Uterus (tissue), 4 donors: Measurements from ENCODE around the gene ARHGAP10. TPM values are rescaled to one million over a fixed set of nuclear protein-coding genes. Genes with fewer than 3 reads are reported as not detected.

Experiments
- DNase-seq, 2 donors: peaks; one replicate each; pipeline ENCODE4 v3.0.0-alpha.2; 2019 to 2020
- H3K27ac ChIP-seq, 2 donors: fragments of 200-600 bp; sonication (generic); 1 replicate in 1 of 2; 2 replicates in 1 of 2; pipeline ENCODE4 v1.5.1; 2016 to 2018
- H3K27me3 ChIP-seq, 2 donors: fragments of 200-600 bp; sonication (generic); one replicate each; pipeline ENCODE4 v1.5.1; 2018 to 2019; ENCODE audit warnings: control low read depth in 1 of 2
- H3K36me3 ChIP-seq, 2 donors: fragments of 200-600 bp; sonication (generic); one replicate each; pipeline ENCODE4 v1.5.1; 2019; ENCODE audit warnings: control low read depth in 1 of 2
- H3K4me1 ChIP-seq, 2 donors: fragments of 200-600 bp; sonication (generic); one replicate each; pipeline ENCODE4 v1.5.1; 2018 to 2019; ENCODE audit warnings: control low read depth in 1 of 2
- H3K4me3 ChIP-seq, 2 donors: fragments of 200-600 bp; sonication (generic); 1 replicate in 1 of 2; 2 replicates in 1 of 2; pipeline ENCODE4 v1.5.1; 2018 to 2019; ENCODE audit warnings: mild to moderate bottlenecking in 1 of 2
- H3K9me3 ChIP-seq, 2 donors: fragments of 200-600 bp; sonication (generic); one replicate each; pipeline ENCODE4 v1.5.1; 2019; ENCODE audit warnings: control low read depth in 1 of 2
- CTCF ChIP-seq, 4 experiments: fragments of 200-600 bp in 2 of 4; fragments of 450-650 bp in 2 of 4; sonication (generic) in 2 of 4; IDR thresholded peaks; one replicate each; pipeline ENCODE4 v1.5.1; 2016 to 2019; ENCODE audit warnings: antibody characterized with exemption in 4 of 4, mild to moderate bottlenecking in 2 of 4, moderate library complexity in 1 of 4
- POLR2A ChIP-seq, 2 donors: fragments of 450-650 bp; IDR thresholded peaks; one replicate each; pipeline ENCODE4 v1.6.1; 2016; ENCODE audit warnings: antibody characterized with exemption in 2 of 2, mild to moderate bottlenecking in 1 of 2, moderate library complexity in 1 of 2
- intact Hi-C: fragments of 100-400 bp; cut with DNase I; formaldehyde crosslinking; loops from one replicate; pipeline ENCODE4 v1.15.1; 2023; ENCODE audit warnings: low total_unique reads
- total RNA-seq, 4 donors: library from RNA; depleted of rRNA in 3 of 4; stranded (reverse); fragments of >200 nt in 3 of 4; gene quantifications; one replicate each; pipeline versions ENCODE4 v1.1.0 to v1.2.4, GENCODE V29; 2014 to 2023
- donor health status: DM: yes; HTN: yes; CAD: no.

Gene ARHGAP10, protein sequence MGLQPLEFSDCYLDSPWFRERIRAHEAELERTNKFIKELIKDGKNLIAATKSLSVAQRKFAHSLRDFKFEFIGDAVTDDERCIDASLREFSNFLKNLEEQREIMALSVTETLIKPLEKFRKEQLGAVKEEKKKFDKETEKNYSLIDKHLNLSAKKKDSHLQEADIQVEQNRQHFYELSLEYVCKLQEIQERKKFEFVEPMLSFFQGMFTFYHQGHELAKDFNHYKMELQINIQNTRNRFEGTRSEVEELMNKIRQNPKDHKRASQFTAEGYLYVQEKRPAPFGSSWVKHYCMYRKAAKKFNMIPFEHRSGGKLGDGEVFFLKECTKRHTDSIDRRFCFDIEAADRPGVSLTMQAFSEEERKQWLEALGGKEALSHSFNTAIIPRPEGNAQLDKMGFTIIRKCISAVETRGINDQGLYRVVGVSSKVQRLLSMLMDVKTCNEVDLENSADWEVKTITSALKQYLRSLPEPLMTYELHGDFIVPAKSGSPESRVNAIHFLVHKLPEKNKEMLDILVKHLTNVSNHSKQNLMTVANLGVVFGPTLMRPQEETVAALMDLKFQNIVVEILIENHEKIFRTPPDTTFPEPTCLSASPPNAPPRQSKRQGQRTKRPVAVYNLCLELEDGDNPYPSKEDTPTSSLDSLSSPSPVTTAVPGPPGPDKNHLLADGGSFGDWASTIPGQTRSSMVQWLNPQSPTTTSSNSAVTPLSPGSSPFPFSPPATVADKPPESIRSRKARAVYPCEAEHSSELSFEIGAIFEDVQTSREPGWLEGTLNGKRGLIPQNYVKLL
- 10 to 100 TPM; 25.1 to 94.4 (median 54.4) TPM for total RNA-seq

- H3K36me3 ChIP-seq, result no peaks in the 10 kb centered on the region
- no peaks in the 10 kb centered on the region for H3K4me1 ChIP-seq
- DNase-seq, result peak; percentile 68 to 75
- intact Hi-C loops, result loop anchor here (2.0 kb wide), 1 partner anchor 23 kb away; no protein-coding TSS in a partner anchor
- no peaks in the 10 kb centered on the region for H3K27me3 ChIP-seq
- H3K9me3 ChIP-seq, result no peaks in the 10 kb centered on the region
- peak within 1 kb of the TSS; percentile 51 to 91 for H3K4me3 ChIP-seq
- TF ChIP-seq POLR2A (IDR thresholded peaks at IDR 0.05) (peak; percentile 21 to 70), CTCF (IDR thresholded peaks at IDR 0.05) (no peak)
- peak within 1 kb of the TSS; percentile 84 to 87 for H3K27ac ChIP-seq
Measured at GRCh38 chr4:147731580-147732517, at the start of gene ARHGAP10. TSS of gene ARHGAP10 (plus strand) at chr4:147732088. CDS start at chr4:147732302, 214 bp downstream.

DNA sequence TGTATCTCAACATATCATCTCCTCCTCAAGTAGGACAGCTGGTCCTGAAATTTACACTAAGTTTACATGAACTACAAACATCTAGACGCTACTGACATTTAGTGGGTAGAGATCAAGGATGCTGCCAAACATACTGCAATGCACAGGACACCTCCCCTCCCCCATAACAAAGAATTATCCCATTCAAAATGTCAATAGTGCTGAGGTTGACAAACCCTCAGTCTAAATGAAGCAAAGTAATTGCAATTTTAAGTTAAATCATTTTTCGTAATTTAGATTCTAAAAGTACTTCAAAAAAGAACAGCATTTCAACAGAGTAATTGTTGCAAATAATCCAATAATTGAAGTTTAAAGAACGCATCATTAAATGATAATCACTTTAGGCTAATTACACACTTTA lies 49.1 kb upstream of the ARHGAP10 start:
- no peaks in the 10 kb centered on the region for H3K36me3 ChIP-seq
- intact Hi-C loops, result no loop called here
- H3K27ac ChIP-seq, result peak overlapping the region; percentile 85 to 91
- H3K27me3 ChIP-seq, result no peaks in the 10 kb centered on the region
- no peak for DNase-seq
- no peaks in the 10 kb centered on the region for H3K9me3 ChIP-seq
- H3K4me3 ChIP-seq, result peak overlapping the region; percentile 74 to 82
- TF ChIP-seq POLR2A (IDR thresholded peaks at IDR 0.05) (no peak), CTCF (IDR thresholded peaks at IDR 0.05) (no peak)
- peaks cover 0 to 7% of the 10 kb centered on the region in 2 donors for H3K4me1 ChIP-seq

DNA sequence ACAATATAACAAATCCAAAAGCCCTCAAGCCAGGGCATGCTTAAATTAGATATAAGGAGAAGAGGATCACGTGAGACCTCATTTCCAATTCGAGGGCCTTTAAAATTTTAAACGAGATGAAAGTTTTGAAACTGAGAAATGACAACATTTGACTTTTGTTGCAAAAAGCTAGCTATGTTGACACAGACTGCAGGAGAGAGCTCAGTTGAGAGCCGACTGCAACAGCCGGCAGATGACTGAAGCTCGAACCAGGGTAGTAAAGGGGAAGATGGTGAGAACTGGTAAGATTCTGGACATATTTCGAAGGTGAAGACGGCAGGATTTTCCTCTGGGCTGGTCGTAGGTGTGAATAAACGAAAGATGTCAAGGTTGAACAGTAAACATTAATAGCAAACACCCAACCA lies 48.7 kb upstream of the ARHGAP10 start:
- DNase-seq, result peak in 1 of 2 donors; percentile 29
- intact Hi-C loops, result no loop called here
- no peak for TF ChIP-seq CTCF (IDR thresholded peaks at IDR 0.05)
- no peak for TF ChIP-seq POLR2A (IDR thresholded peaks at IDR 0.05)
- H3K36me3 ChIP-seq, result no peaks in the 10 kb centered on the region
- no peaks in the 10 kb centered on the region for H3K9me3 ChIP-seq
- H3K27me3 ChIP-seq, result no peaks in the 10 kb centered on the region
- H3K4me3 ChIP-seq, result peak overlapping the region; percentile 74 to 82
- peaks cover 0 to 7% of the 10 kb centered on the region in 2 donors for H3K4me1 ChIP-seq
- peak overlapping the region; percentile 85 to 91 for H3K27ac ChIP-seq

GRCh38 chr4:147683717-147684700 lies 47.9 kb upstream of the ARHGAP10 start, which contains the start of gene PRMT9:
TSS of gene PRMT9 (minus strand) at chr4:147684163. CDS start at chr4:147683987, 176 bp downstream.
- intact Hi-C loops, result no loop called here
- no peaks in the 10 kb centered on the region for H3K9me3 ChIP-seq
- peaks cover 0 to 7% of the 10 kb centered on the region in 2 donors for H3K4me1 ChIP-seq
- no peaks in the 10 kb centered on the region for H3K27me3 ChIP-seq
- DNase-seq, result peak; percentile 86 to 91
- H3K36me3 ChIP-seq, result no peaks in the 10 kb centered on the region
- H3K27ac ChIP-seq, result peak within 1 kb of the TSS; percentile 85 to 91
- H3K4me3 ChIP-seq, result peak within 1 kb of the TSS; percentile 74 to 82
- peak; percentile 87 to 89 for TF ChIP-seq POLR2A (IDR thresholded peaks at IDR 0.05)
- TF ChIP-seq CTCF (IDR thresholded peaks at IDR 0.05), result no peak
